ENCODE data around the gene CARD9.

The CARD9 gene

GRCh38 chr9:136400038-136400834, 26.8 kb upstream of the CARD9 start, which contains the start of gene SNAPC4:
SNAPC4 (minus strand) TSS chr9:136400170; CDS start chr9:136398428, 1,742 bp downstream.
- peak within 1 kb of the TSS; percentile 71 for H3K4me3 ChIP-seq (ENCODE audit: low read length)
- DNase-seq (ENCODE audit: low read depth) = peak; percentile 89
- TF ChIP-seq CTCF (IDR thresholded peaks at IDR 0.05; ENCODE audit: insufficient read depth, low read depth, low read length, missing control alignments) = peak; percentile 41

- peak; percentile 27 for DNase-seq (ENCODE audit: low read depth)
- peak overlapping the region; percentile 71 for H3K4me3 ChIP-seq (ENCODE audit: low read length)
These were observed 25.9 kb upstream of the CARD9 start for GRCh38 chr9:136399176-136400037.

GRCh38 chr9:136398286-136398685, 24.8 kb upstream of the CARD9 start:
- TF ChIP-seq CTCF (IDR thresholded peaks at IDR 0.05; ENCODE audit: insufficient read depth, low read depth, low read length, missing control alignments) = no peak
- no peak overlapping the region for H3K4me3 ChIP-seq (ENCODE audit: low read length)
- DNase-seq (ENCODE audit: low read depth) = no peak

More at GRCh38 chr9:136399176-136400037, 25.9 kb upstream of the CARD9 start:
- no peak for TF ChIP-seq CTCF (IDR thresholded peaks at IDR 0.05; ENCODE audit: insufficient read depth, low read depth, low read length, missing control alignments)

- no peak overlapping the region for H3K4me3 ChIP-seq (ENCODE audit: low read length)
- no peak for DNase-seq (ENCODE audit: low read depth)
- TF ChIP-seq CTCF (IDR thresholded peaks at IDR 0.05; ENCODE audit: insufficient read depth, low read depth, low read length, missing control alignments) = no peak
These were observed 24.2 kb upstream of the CARD9 start for GRCh38 chr9:136397643-136398042.

- TF ChIP-seq CTCF (IDR thresholded peaks at IDR 0.05; ENCODE audit: insufficient read depth, low read depth, low read length, missing control alignments) = no peak
- no peak overlapping the region for H3K4me3 ChIP-seq (ENCODE audit: low read length)
- DNase-seq (ENCODE audit: low read depth) = no peak
These were observed 22.7 kb upstream of the CARD9 start for GRCh38 chr9:136396219-136396515.

GRCh38 chr9:136395345-136396218, 22.1 kb upstream of the CARD9 start:
- no peak overlapping the region for H3K4me3 ChIP-seq (ENCODE audit: low read length)
- no peak for TF ChIP-seq CTCF (IDR thresholded peaks at IDR 0.05; ENCODE audit: insufficient read depth, low read depth, low read length, missing control alignments)
- no peak for DNase-seq (ENCODE audit: low read depth)
